Activated T-helper 2 cell treated with anti-CD3 and anti-CD28 coated beads, Interferon-gamma antibody, Interleukin-2, Interleukin-4, amounts not matched to agents 10 μg/mL and 5 μg/mL and 100 μg/mL, durations not matched to agents 14 hours and 24 hours and 36 hours (primary cell): Measurements from ENCODE around the gene ZBTB24. TPM values are rescaled to one million over a fixed set of nuclear protein-coding genes. Genes with fewer than 3 reads are reported as not detected.

ENCODE experiments used
- total RNA-seq: library from RNA; stranded (reverse); gene quantifications from 2 replicates; pipeline ENCODE4 v1.2.3, GENCODE V29; 2022

The ZBTB24 gene
- total RNA-seq, 1 donor from 2014 or later: 18.8 TPM

Other genes with a start within 250 kb of the ZBTB24 start
- 206 and 207 TPM in 2 replicates for gene CD164, start 100.8 kb downstream of the ZBTB24 start, total RNA-seq
- 0.32 TPM in 1 of 2 replicates, not detected in the other for gene PPIL6, start 42.6 kb downstream of the ZBTB24 start, total RNA-seq
- 14.7 and 17.5 TPM in 2 replicates for gene SMPD2, start 42.5 kb downstream of the ZBTB24 start, total RNA-seq
- 47.8 and 51.8 TPM in 2 replicates for gene MICAL1, start 27.4 kb downstream of the ZBTB24 start, total RNA-seq
- 3.1 and 3.8 TPM in 2 replicates for gene AK9, start 208.0 kb upstream of the ZBTB24 start, total RNA-seq
- gene FIG4, start 208.1 kb upstream of the ZBTB24 start, total RNA-seq: 8.8 and 9.5 TPM in 2 replicates